K562 (cell line): ENCODE measurements around the gene PRSS22. TPM values are rescaled to one million over a fixed set of nuclear protein-coding genes. Genes with fewer than 3 reads are reported as not detected.

Experiments used
- ATF7 ChIP-seq: fragments of 450-650 bp; IDR thresholded peaks from 2 replicates; pipeline ENCODE4 v1.7.1; 2014; ENCODE audit warnings: mild to moderate bottlenecking, moderate library complexity
- BCL6 ChIP-seq: fragments of 250-450 bp; sonication (Bioruptor Pico); IDR thresholded peaks from 2 replicates; pipeline ENCODE4 v1.4.0; 2020
- BRCA1 ChIP-seq, 2 experiments: fragments of 450-650 bp in 1 of 2; sonication (generic) in 1 of 2; formaldehyde crosslinking in 1 of 2; IDR thresholded peaks; 2 replicates each; pipeline versions ENCODE4 v1.5.0 to v1.6.1; 2017 to 2020; ENCODE audit warnings: mild to moderate bottlenecking in 1 of 2, missing genetic modification reagents in 1 of 2
- EP400 ChIP-seq: fragments of 450-650 bp; IDR thresholded peaks from 2 replicates; pipeline ENCODE4 v1.6.1; 2017; ENCODE audit warnings: antibody characterized with exemption, mild to moderate bottlenecking, moderate library complexity
- ETS2 ChIP-seq: IDR thresholded peaks from 2 replicates; pipeline ENCODE4 v1.6.1; 2016; ENCODE audit warnings: borderline replicate concordance, missing genetic modification characterization, mild to moderate bottlenecking, moderate library complexity, missing compliant biosample characterization; ENCODE audit not compliant: poor library complexity, severe bottlenecking
- HDAC1 ChIP-seq, 2 experiments: fragments of 450-650 bp; IDR thresholded peaks; 2 replicates each; pipeline ENCODE4 v1.6.1; 2016 to 2017; ENCODE audit warnings: inconsistent platforms in 1 of 2, mild to moderate bottlenecking in 1 of 2, moderate library complexity in 1 of 2
- HDAC2 ChIP-seq: fragments of 450-650 bp; IDR thresholded peaks from 2 replicates; pipeline ENCODE4 v1.6.1; 2016; ENCODE audit warnings: mild to moderate bottlenecking
- IFI16 ChIP-seq: fragments of 250-450 bp; sonication (Bioruptor Pico); IDR thresholded peaks from 2 replicates; pipeline ENCODE4 v2.1.2; 2022; ENCODE audit warnings: mild to moderate bottlenecking, inconsistent platforms
- KLF13 ChIP-seq: fragments of 450-650 bp; IDR thresholded peaks from 2 replicates; pipeline ENCODE4 v1.6.1; 2016; ENCODE audit warnings: missing genetic modification characterization, low read depth, mild to moderate bottlenecking, missing compliant biosample characterization, moderate library complexity, borderline replicate concordance
- MAFG ChIP-seq: fragments of 450-650 bp; conservative IDR thresholded peaks from 2 replicates; pipeline ENCODE4 v1.6.1; 2016; ENCODE audit warnings: missing genetic modification characterization, missing compliant biosample characterization
- MLX ChIP-seq, 2 experiments: fragments of 450-650 bp in 1 of 2; sonication (generic) in 1 of 2; formaldehyde crosslinking; conservative IDR thresholded peaks; 2 replicates each; pipeline versions ENCODE4 v1.4.0 to v1.8.1; 2020 to 2022; ENCODE audit warnings: mild to moderate bottlenecking in 1 of 2, missing genetic modification reagents in 1 of 2
- MTA3 ChIP-seq: fragments of 450-650 bp; formaldehyde crosslinking; IDR thresholded peaks from 2 replicates; pipeline ENCODE4 v1.6.1; 2017; ENCODE audit warnings: mild to moderate bottlenecking, borderline replicate concordance
- NCOA1 ChIP-seq: fragments of 450-650 bp; IDR thresholded peaks from 2 replicates; pipeline ENCODE4 v1.6.1; 2016; ENCODE audit warnings: low read depth
- NKRF ChIP-seq: fragments of 450-650 bp; IDR thresholded peaks from 2 replicates; pipeline ENCODE4 v1.6.1; 2016; ENCODE audit warnings: borderline replicate concordance
- PPARD ChIP-seq: fragments of 250-450 bp; sonication (Bioruptor Pico); IDR thresholded peaks from 2 replicates; pipeline ENCODE4 v1.8.0; 2022; ENCODE audit warnings: inconsistent platforms, mild to moderate bottlenecking, moderate library complexity
- PRPF4 ChIP-seq: fragments of 200-400 bp; formaldehyde crosslinking; IDR thresholded peaks from one replicate; pipeline ENCODE4 v1.6.1; 2017; ENCODE audit warnings: low read length, low read depth, mild to moderate bottlenecking; ENCODE audit not compliant: insufficient read depth, poor library complexity, severe bottlenecking
- RBM14 ChIP-seq: fragments of 200-400 bp; formaldehyde crosslinking; IDR thresholded peaks from 2 replicates; pipeline ENCODE4 v1.6.1; 2018; ENCODE audit warnings: low read depth, mild to moderate bottlenecking, low read length, moderate library complexity, borderline replicate concordance; ENCODE audit not compliant: insufficient read depth
- RBM22 ChIP-seq: fragments of 200-400 bp; formaldehyde crosslinking; IDR thresholded peaks from 2 replicates; pipeline ENCODE4 v1.6.1; 2018; ENCODE audit warnings: low read length, low read depth; ENCODE audit not compliant: poor library complexity, severe bottlenecking
- SMARCE1 ChIP-seq: fragments of 450-650 bp; IDR thresholded peaks from 2 replicates; pipeline ENCODE4 v1.7.1; 2016; ENCODE audit warnings: mild to moderate bottlenecking
- SREBF1 ChIP-seq: fragments of 150-350 bp; IDR thresholded peaks from 2 replicates; pipeline ENCODE4 v1.6.1; 2014; ENCODE audit warnings: antibody characterized with exemption, low read depth, low read length, borderline replicate concordance
- TAF1 ChIP-seq: IDR thresholded peaks from 2 replicates; pipeline ENCODE4 v1.6.1; 2011; ENCODE audit warnings: mild to moderate bottlenecking, low read length, moderate library complexity; ENCODE audit not compliant: insufficient read depth, control insufficient read depth, severe bottlenecking; ENCODE audit errors: extremely low read depth
- ZNF347 ChIP-seq: fragments of 450-650 bp; formaldehyde crosslinking; IDR thresholded peaks from 2 replicates; pipeline ENCODE4 v1.4.0; 2020; ENCODE audit warnings: low read depth, mild to moderate bottlenecking, moderate library complexity
- ZNF354B ChIP-seq: fragments of 250-450 bp; sonication (Bioruptor Pico); IDR thresholded peaks from 2 replicates; pipeline ENCODE4 v1.4.0; 2020
- ZNF586 ChIP-seq: fragments of 450-650 bp; formaldehyde crosslinking; conservative IDR thresholded peaks from 2 replicates; pipeline ENCODE4 v1.4.0; 2020; ENCODE audit warnings: mild to moderate bottlenecking, moderate library complexity
- polyA plus RNA-seq, 8 experiments: library from polyadenylated mRNA; depleted of rRNA in 4 of 8; stranded (reverse) in 5 of 8; unstranded in 3 of 8; fragments of >200 nt; fragmentation: Nextera tagmentation in 2 of 8; fragmentation: Illumina TruSeq in 1 of 8; extraction: Ambion mirVana in 2 of 8; extraction: Trizol in 1 of 8; gene quantifications; 2 replicates each; pipeline versions ENCODE4 v1.2.1 to v1.2.3, GENCODE V29; 2011 to 2014; ENCODE audit warnings: inconsistent platforms in 1 of 8, missing spikeins in 1 of 8
- total RNA-seq, 7 experiments: library from RNA; depleted of rRNA in 6 of 7; stranded (reverse); fragments of >200 nt in 6 of 7; fragmentation: Illumina TruSeq in 2 of 7; extraction: Trizol in 2 of 7; gene quantifications; 2 replicates each; pipeline versions ENCODE4 v1.2.1 to v1.2.3, GENCODE V29; 2011 to 2021; ENCODE audit warnings: low replicate concordance in 1 of 7

PRSS22 gene
- total and polyA plus RNA-seq, 9 of the 15 experiments (the other 6 are each of a cell fraction or from before 2014, with no cell fraction given) = 0.13 to 0.42 TPM; not detected in 7

GRCh38 chr16:2904100-2904921, 46.3 kb upstream of the PRSS22 start (continued):
- TF ChIP-seq SREBF1 = no peak
- no peak for TF ChIP-seq KLF13 (tag)
- TF ChIP-seq HDAC1 (IDR thresholded peaks at IDR 0.05) = peak in 1 of 2 experiments; percentile 27; a peak in 1 of 4 replicates
- TF ChIP-seq SMARCE1 = no peak
- no peak for TF ChIP-seq MLX (CRISPR knock-in tag; conservative IDR thresholded peaks at IDR 0.05)
- TF ChIP-seq ZNF347 (CRISPR knock-in tag) = no peak
- no peak for TF ChIP-seq IFI16 (CRISPR knock-in tag)
- no peak for TF ChIP-seq ETS2 (tag)
- TF ChIP-seq ZNF586 (CRISPR knock-in tag) = no peak
- TF ChIP-seq BCL6 (CRISPR knock-in tag) = no peak
- TF ChIP-seq MAFG (tag) = no peak
- TF ChIP-seq RBM22 = no peak
- TF ChIP-seq MTA3 = no peak
- TF ChIP-seq ATF7 = peak; percentile 31; the same call in 1 of the 2 replicates
- no peak for TF ChIP-seq RBM14
- no peak for TF ChIP-seq PRPF4
- TF ChIP-seq NKRF = no peak; the same call in 1 of the 2 replicates
- TF ChIP-seq NCOA1 = no peak
- no peak for TF ChIP-seq PPARD (CRISPR knock-in tag)
- TF ChIP-seq BRCA1 (IDR thresholded peaks at IDR 0.05) = no peak
- no peak for TF ChIP-seq BRCA1 (CRISPR knock-in tag; IDR thresholded peaks at IDR 0.05)
- no peak for TF ChIP-seq ZNF354B (CRISPR knock-in tag)
- 0 out of 2 replicates have a peak, but pooled peaks have one; percentile 4 for TF ChIP-seq HDAC2
- TF ChIP-seq TAF1 = peak; percentile 41
- TF ChIP-seq EP400 = peak; percentile 58
